Spinal cord (tissue), 10 donors: Measurements from ENCODE around the gene ENTHD1. TPM values are rescaled to one million over a fixed set of nuclear protein-coding genes. Genes with fewer than 3 reads are reported as not detected.

ENCODE experiments used
- DNase-seq, 6 donors: peaks; one replicate each; pipeline versions ENCODE4 v3.0.0 to v3.0.0-alpha.2; 2013 to 2015; ENCODE audit warnings: low spot score in 6 of 6, low read depth in 4 of 6
- H3K27ac ChIP-seq: one replicate; pipeline ENCODE4 v1.5.1; 2013; ENCODE audit warnings: low read depth, low read length, control low read depth
- H3K27me3 ChIP-seq: one replicate; pipeline ENCODE4 v1.6.1; 2013; ENCODE audit warnings: low read length; ENCODE audit not compliant: control insufficient read depth, insufficient read depth
- H3K36me3 ChIP-seq: one replicate; pipeline ENCODE4 v1.6.1; 2013; ENCODE audit warnings: low read length; ENCODE audit not compliant: control insufficient read depth, insufficient read depth
- H3K4me1 ChIP-seq: one replicate; pipeline ENCODE4 v1.6.1; 2013; ENCODE audit warnings: low read length; ENCODE audit not compliant: control insufficient read depth, insufficient read depth
- H3K4me3 ChIP-seq: one replicate; pipeline ENCODE4 v1.5.1; 2013; ENCODE audit warnings: low read depth, low read length, control low read depth
- H3K9me3 ChIP-seq: one replicate; pipeline ENCODE4 v1.6.1; 2013; ENCODE audit warnings: low read length; ENCODE audit not compliant: control insufficient read depth, insufficient read depth
- WGBS: methylation state at CpG from one replicate; pipeline ENCODE4 v1.1.5; 2013; ENCODE audit warnings: missing lambda C conversion rate; ENCODE audit not compliant: insufficient coverage; 5-methylcytosine and 5-hydroxymethylcytosine counted together
- polyA plus RNA-seq, 2 donors: library from polyadenylated mRNA; unstranded; fragments of 120-200 nt; gene quantifications; one replicate each; pipeline ENCODE4 v1.2.1, GENCODE V29; 2013; ENCODE audit not compliant: insufficient read length in 2 of 2
- total RNA-seq, 2 donors: library from RNA; depleted of rRNA in 1 of 2; stranded (reverse); fragments of 120-200 nt in 1 of 2; fragments of >200 nt in 1 of 2; gene quantifications; one replicate each; pipeline versions ENCODE4 v1.2.3 to v1.2.4, GENCODE V29; 2013 to 2014
- donor health status: healthy.

Gene ENTHD1
- total and polyA plus RNA-seq, 4 donors, result 0.10 TPM; not detected in 3

DNA sequence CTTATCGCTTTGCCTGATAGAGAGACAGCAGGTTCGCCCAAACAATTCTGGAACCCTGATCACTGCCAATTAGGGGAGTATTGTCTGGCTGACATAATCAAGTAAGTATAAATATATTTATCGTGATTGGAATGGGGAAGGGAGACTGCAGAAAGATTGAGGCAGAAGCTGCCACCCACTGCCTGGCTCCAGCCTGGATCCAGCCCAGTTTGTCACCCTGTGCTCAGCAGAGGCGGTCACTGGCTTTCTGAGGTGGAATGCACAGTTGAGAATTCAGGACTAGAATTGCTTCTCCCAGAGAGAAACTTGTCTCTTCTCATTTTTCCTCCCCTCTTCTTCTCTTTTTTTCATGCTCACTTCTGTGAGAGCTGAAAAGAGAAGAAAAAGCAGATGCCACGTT, 33.2 kb upstream of the ENTHD1 start:
- H3K4me1 ChIP-seq, result peaks cover 6% of the 10 kb centered on the region
- H3K4me3 ChIP-seq, result no peak overlapping the region
- no peak for DNase-seq
- H3K27me3 ChIP-seq, result no peaks in the 10 kb centered on the region
- no peak overlapping the region for H3K27ac ChIP-seq
- H3K9me3 ChIP-seq, result no peaks in the 10 kb centered on the region
- WGBS, result 71% methylated on average over 1 of the region's 5 CpGs
- no peaks in the 10 kb centered on the region for H3K36me3 ChIP-seq

DNA sequence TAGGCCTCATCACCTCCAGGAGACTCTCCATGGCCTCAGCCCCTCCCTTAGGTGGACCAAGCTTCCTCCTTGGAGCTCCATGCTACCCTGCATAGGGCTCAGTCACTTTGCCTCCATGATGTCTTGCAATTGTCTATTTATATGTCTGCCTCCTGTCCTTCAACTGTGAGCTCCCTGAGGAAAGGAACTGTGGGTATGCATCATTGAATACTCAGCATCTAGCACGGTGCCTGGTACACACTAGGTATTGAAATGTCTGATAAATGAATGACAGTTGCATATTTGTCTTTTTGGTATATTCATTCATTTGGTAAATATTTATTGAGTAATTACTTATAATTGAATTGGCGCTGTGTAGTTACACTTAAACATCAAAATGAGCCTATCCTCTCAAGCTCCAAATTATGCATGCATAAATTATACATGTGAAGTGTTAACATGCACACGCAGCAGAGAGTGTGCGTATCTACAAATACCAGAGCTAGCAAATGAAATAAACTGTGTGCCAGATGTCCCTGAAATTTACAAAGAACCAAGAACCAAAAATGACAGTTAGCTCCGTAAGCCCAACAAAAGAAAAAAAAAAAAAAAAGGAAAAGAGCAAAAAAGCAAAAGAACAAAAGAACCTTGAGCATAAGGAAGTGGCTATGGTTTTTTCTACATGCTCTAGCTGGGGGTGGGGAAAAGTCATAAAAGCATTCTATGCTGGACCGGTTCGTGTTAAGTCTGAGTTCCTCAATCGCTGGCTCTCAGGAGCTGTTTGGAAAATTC, 32.5 kb upstream of the ENTHD1 start:
- WGBS, result 28% methylated on average over 3 of the region's 8 CpGs
- DNase-seq, result peak in 2 of 6 donors; percentile 78 to 81
- peaks cover 6% of the 10 kb centered on the region for H3K4me1 ChIP-seq
- no peak overlapping the region for H3K4me3 ChIP-seq
- no peak overlapping the region for H3K27ac ChIP-seq
- no peaks in the 10 kb centered on the region for H3K9me3 ChIP-seq
- H3K27me3 ChIP-seq, result no peaks in the 10 kb centered on the region
- H3K36me3 ChIP-seq, result no peaks in the 10 kb centered on the region

DNA sequence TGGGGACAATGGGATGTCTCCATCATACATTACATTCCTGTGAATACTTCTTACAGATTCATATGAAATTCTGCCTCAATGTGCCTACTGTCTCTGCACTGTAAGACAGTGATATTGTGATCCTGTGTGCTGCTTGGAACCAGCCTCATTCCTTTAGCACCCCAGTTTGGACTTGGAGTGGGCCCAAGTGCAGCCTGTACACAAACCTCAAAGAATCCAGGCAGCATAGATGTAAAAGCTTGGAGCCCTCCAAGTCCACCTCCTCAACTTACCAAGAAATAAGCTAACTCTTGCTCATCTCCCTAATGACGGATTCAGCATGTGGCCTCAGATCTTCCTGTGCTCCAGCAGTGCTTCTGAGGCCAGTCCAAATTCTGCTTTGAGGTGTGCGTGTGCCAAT, 31.7 kb upstream of the ENTHD1 start:
- no peak overlapping the region for H3K27ac ChIP-seq
- no peaks in the 10 kb centered on the region for H3K9me3 ChIP-seq
- H3K4me1 ChIP-seq, result peaks cover 6% of the 10 kb centered on the region
- no peaks in the 10 kb centered on the region for H3K27me3 ChIP-seq
- no peak overlapping the region for H3K4me3 ChIP-seq
- H3K36me3 ChIP-seq, result no peaks in the 10 kb centered on the region
- no peak for DNase-seq
- no CpG with 5 or more reads among the region's 2 CpGs for WGBS

DNA sequence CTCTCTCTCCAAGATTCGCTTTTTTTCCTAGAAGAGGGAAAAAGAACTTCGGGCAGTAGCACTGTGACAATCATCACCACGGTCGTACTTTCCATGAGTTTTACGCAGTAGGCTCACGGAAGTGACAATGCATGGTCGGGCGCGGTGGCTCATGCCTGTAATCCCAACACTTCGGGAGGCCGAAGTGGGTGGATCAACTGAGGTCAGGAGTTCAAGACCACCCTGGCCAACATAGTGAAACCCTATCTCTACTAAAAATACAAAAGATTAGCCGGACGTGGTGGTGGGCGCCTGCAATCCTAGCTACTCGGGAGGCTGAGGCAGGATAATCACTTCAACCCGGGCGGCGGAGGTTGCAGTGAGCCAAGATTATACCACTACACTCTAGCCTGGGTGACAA, 30.7 kb upstream of the ENTHD1 start:
- Histone ChIP-seq H3K27me3 (no peaks in the 10 kb centered on the region), H3K4me1 (peaks cover 6% of the 10 kb centered on the region), H3K4me3 (no peak overlapping the region), H3K36me3 (no peaks in the 10 kb centered on the region), H3K27ac (no peak overlapping the region), H3K9me3 (no peaks in the 10 kb centered on the region)
- WGBS, result 93% methylated on average over 14 of the region's 18 CpGs
- no peak for DNase-seq

DNA sequence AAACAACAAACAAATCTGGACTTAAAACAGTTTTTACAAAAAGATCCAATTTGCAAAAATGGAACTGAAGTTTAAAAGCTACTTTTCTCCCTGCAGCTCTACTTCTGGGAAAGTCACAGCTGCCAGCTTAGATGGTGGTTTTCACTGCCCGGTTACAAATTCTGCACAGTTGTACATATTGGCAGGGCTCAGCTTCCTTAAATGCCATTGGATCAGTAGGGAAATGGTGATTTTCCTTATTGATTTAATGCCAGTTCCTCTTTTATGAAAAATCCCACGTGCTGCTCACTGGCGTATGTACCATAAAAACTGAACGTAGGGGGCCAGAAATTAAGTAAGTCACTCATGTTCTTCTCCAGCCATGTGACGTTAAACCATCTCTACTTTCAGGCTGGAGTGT, 30.1 kb upstream of the ENTHD1 start:
- Histone ChIP-seq H3K27ac (no peak overlapping the region), H3K36me3 (no peaks in the 10 kb centered on the region), H3K4me1 (peaks cover 6% of the 10 kb centered on the region), H3K9me3 (no peaks in the 10 kb centered on the region), H3K27me3 (no peaks in the 10 kb centered on the region), H3K4me3 (no peak overlapping the region)
- WGBS, result 70% methylated on average over 3 of the region's 5 CpGs
- peak in 1 of 6 donors; percentile 63 for DNase-seq

DNA sequence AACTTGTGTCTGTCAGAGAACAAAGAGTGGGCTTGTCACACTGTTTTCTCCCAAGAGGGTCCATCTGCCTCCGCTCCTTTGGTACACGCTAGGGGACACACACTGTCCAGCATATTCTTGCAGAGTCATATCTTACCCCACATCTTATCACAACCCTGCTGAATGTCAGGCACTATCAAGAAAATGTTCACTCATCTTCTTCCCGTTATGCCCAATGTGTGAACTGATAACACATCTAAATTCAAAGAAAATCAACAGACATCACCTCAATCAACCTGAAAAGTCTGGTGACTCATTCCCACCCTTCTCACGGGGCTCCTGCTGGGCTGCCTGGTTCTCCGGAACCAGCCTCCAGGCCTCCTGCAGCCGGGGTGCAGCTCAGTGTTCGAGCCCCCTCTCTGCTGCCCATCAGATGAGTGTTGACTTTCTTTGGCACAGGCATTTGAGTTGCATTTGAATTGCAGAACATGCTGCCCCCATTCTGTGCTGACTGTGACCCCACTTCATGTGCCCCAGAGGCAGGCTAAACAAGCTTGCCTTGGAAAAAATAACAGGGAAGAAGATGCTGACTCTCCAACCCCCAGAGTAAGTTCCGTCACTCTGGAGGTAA, 26.7 kb upstream of the ENTHD1 start:
- Histone ChIP-seq H3K9me3 (no peaks in the 10 kb centered on the region), H3K36me3 (no peaks in the 10 kb centered on the region), H3K4me3 (no peak overlapping the region), H3K27me3 (no peaks in the 10 kb centered on the region), H3K4me1 (peaks cover 4% of the 10 kb centered on the region), H3K27ac (no peak overlapping the region)
- DNase-seq, result no peak
- 72% methylated on average over 8 of the region's 8 CpGs for WGBS

DNA sequence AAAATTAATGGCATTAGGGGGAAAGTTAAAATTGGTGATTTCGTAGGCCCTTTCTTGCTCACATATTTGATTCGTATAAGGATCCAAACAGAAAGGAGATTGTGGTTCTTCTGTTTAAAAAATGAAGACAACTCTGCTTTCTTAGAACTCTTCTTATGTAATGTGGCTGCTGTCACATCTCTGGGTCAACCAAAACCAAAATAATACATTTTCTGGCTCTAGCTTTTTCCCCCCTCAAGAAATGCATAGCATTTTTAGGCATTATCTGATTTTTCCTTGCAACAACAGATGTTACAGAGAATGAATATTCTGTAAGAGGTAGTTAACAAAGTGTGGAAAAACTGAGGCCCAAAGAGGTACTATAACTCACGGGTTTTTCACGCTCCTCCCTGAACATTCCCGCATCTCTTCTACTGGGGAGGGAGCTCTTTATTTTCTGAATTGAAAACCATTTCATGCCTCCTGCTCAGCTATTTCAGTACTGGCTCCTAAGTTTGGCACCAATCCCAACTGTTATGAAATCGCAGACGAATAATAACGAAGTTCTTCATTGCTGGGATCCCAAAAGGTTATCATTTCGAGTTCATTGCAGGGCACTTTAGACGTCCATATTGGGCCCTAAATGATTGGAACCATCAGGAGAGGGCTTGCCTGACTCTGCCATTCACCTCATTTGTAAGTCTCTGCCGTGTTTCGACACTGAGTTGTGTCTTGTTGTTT, 24.4 kb upstream of the ENTHD1 start:
- Histone ChIP-seq H3K27me3 (no peaks in the 10 kb centered on the region), H3K9me3 (no peaks in the 10 kb centered on the region), H3K27ac (no peak overlapping the region), H3K4me1 (peaks cover 4% of the 10 kb centered on the region), H3K36me3 (no peaks in the 10 kb centered on the region), H3K4me3 (no peak overlapping the region)
- peak in 1 of 6 donors; percentile 70 for DNase-seq
- 75% methylated on average over 5 of the region's 12 CpGs for WGBS

DNA sequence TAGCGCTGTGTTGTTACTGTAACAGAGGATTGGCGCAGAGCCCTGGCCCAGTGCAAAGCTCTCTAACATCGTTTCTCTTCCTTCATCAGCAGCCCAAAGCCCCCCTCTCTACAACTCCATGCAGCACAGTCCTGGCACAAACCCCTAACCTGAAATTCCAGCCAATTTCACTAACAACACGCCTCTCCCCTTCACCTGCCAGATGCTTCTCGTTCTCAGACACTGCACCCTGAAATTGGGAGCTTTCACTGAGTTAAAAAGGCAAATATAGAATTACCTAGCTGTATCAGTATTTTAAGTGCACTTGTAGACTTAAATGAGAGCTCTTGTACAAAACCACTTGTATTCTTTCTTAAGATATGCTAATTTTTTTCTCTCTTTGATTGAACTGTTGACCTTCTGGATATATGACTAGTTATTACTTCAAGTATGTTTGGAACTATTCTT, 23.7 kb upstream of the ENTHD1 start:
- peak in 2 of 6 donors; percentile 41 to 56 for DNase-seq
- 44% methylated on average over 2 of the region's 5 CpGs for WGBS
- H3K27me3 ChIP-seq, result no peaks in the 10 kb centered on the region
- no peak overlapping the region for H3K27ac ChIP-seq
- no peaks in the 10 kb centered on the region for H3K9me3 ChIP-seq
- no peaks in the 10 kb centered on the region for H3K36me3 ChIP-seq
- H3K4me3 ChIP-seq, result no peak overlapping the region
- peaks cover 4% of the 10 kb centered on the region for H3K4me1 ChIP-seq

DNA sequence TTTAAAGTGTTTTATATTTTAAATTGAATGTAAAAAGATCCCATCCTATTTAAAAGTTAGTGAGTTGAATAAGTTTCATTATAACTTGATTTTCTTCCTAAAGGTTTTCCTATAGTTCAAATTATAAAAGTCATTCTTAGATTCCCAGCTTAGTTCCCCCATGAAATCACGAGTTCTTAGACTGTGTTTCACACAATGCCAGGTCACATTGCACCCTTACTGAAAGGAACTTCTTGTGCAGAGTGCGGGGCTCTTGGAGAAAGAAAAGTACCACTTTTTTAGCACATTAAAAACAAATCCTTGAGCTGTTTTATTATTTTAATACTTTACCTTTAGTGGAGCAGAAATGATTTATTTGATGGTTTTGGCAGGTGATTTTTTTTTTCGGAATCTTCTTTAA, 22.9 kb upstream of the ENTHD1 start:
- H3K4me3 ChIP-seq, result no peak overlapping the region
- no CpG with 5 or more reads among the region's 3 CpGs for WGBS
- no peak overlapping the region for H3K27ac ChIP-seq
- peaks cover 4% of the 10 kb centered on the region for H3K4me1 ChIP-seq
- H3K27me3 ChIP-seq, result no peaks in the 10 kb centered on the region
- no peaks in the 10 kb centered on the region for H3K36me3 ChIP-seq
- H3K9me3 ChIP-seq, result no peaks in the 10 kb centered on the region
- no peak for DNase-seq
